Gastrocnemius medialis (tissue), 4 donors: ENCODE data around the gene ADGRG1. TPM values are rescaled to one million over a fixed set of nuclear protein-coding genes. Genes with fewer than 3 reads are reported as not detected.

Source experiments
- ATAC-seq, 2 donors: fragments of 150-250 bp; one replicate each; pipeline ENCODE4 v1.9.1; 2016
- DNase-seq, 2 donors: peaks; one replicate each; pipeline ENCODE4 v3.0.0-alpha.2; 2019
- H3K27ac ChIP-seq, 4 donors: fragments of 200-600 bp; sonication (generic); 1 replicate in 1 of 4; 2 replicates in 3 of 4; pipeline ENCODE4 v1.5.1; 2016 to 2018; ENCODE audit warnings: mild to moderate bottlenecking in 2 of 4, moderate library complexity in 1 of 4
- H3K27me3 ChIP-seq, 3 donors: fragments of 200-600 bp; sonication (generic) in 2 of 3; 1 replicate in 1 of 3; 2 replicates in 2 of 3; pipeline versions ENCODE4 v1.5.1 to v1.6.0; 2016 to 2019; ENCODE audit warnings: mild to moderate bottlenecking in 1 of 3, moderate library complexity in 1 of 3
- H3K36me3 ChIP-seq, 2 donors: fragments of 200-600 bp; sonication (generic) in 1 of 2; one replicate each; pipeline ENCODE4 v1.5.1; 2017 to 2018
- H3K4me1 ChIP-seq, 2 donors: fragments of 200-600 bp; sonication (generic) in 1 of 2; one replicate each; pipeline ENCODE4 v1.5.1; 2016 to 2017; ENCODE audit warnings: mild to moderate bottlenecking in 2 of 2
- H3K4me3 ChIP-seq, 4 donors: fragments of 200-600 bp; sonication (generic) in 3 of 4; 1 replicate in 1 of 4; 2 replicates in 3 of 4; pipeline ENCODE4 v1.5.1; 2016 to 2019; ENCODE audit warnings: mild to moderate bottlenecking in 2 of 4
- H3K9me3 ChIP-seq, 3 donors: fragments of 200-600 bp; sonication (generic) in 2 of 3; 1 replicate in 1 of 3; 2 replicates in 2 of 3; pipeline ENCODE4 v1.5.1; 2016 to 2019
- POLR2A ChIP-seq, 2 donors: fragments of 450-650 bp; IDR thresholded peaks; one replicate each; pipeline ENCODE4 v1.6.1; 2017; ENCODE audit warnings: antibody characterized with exemption in 2 of 2, mild to moderate bottlenecking in 2 of 2, moderate library complexity in 2 of 2
- in situ Hi-C, 4 donors: fragments of 200-750 bp; cut with MboI; loops; one replicate each; pipeline versions ENCODE4 v1.15.0 to v1.8.0; 2017; ENCODE audit warnings: low sequenced_read_pairs in 4 of 4
- intact Hi-C: fragments of 100-400 bp; cut with DNase I; formaldehyde crosslinking; loops from one replicate; pipeline ENCODE4 v1.15.1; 2023; ENCODE audit warnings: low total_unique reads
- total RNA-seq, 4 donors: library from RNA; depleted of rRNA; stranded (reverse); fragments of >200 nt; gene quantifications; one replicate each; pipeline versions ENCODE4 v1.1.0 to v1.2.3, GENCODE V29; 2016
- TF ChIP-seq, protein P1 (sequence below), 5 experiments: fragments of 450-650 bp in 3 of 5; fragments of 200-600 bp in 2 of 5; sonication (generic) in 2 of 5; IDR thresholded peaks in 4 of 5; conservative IDR thresholded peaks in 1 of 5; 1 replicate in 4 of 5; 2 replicates in 1 of 5; pipeline ENCODE4 v1.5.1; 2016 to 2019; ENCODE audit warnings: antibody characterized with exemption in 5 of 5, mild to moderate bottlenecking in 3 of 5, moderate library complexity in 3 of 5

The ADGRG1 gene
- total RNA-seq, 4 donors from 2014 or later = 9.8 to 14.6 (median 13.3) TPM

DNA sequence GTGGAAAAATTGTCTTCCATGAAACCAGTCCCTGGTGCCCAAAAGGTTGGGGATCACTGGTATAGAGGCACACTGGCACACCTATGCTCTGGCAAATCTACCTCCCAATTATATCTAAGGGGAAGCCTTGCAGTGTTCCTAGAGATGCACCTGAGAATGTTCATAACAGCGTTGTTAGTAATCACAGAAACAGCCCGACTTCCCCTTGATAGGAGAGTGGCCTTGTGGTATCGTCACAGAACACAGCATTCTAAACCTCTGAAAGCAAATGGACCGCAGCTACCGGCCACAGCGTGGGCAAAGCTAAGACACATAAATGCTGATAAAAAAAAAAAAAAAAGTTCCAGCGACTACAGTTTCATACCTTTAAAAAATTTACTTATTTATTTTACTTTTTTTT, 39.1 kb upstream of the ADGRG1 start:
- intact Hi-C loops = no loop called here
- ATAC-seq = no peak

DNA sequence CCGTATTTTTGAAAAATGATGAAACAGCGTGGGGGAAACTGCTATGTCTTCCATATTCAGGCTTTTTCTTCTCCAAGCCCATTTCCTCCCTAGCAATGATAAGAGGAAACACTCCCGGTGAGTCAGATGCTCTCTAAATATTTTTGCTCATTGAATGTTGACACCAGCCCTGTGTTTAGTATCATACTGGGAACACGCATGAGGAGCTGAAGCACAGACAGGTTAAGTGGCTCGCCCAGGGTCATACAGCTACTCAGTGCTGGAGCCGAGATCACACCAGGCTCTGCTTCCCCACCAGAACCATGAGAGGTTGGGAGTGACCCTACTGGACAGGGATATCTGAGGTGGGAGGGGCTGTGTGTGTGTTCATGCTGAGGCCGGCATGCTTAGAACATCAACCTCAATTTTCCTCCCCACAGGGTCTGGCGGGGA, 37.8 kb upstream of the ADGRG1 start:
- Histone ChIP-seq H3K27me3 (peaks cover 0 to 4% (median 0%) of the 10 kb centered on the region in 3 donors), H3K27ac (no peak overlapping the region), H3K4me3 (no peak overlapping the region), H3K9me3 (no peaks in the 10 kb centered on the region), H3K4me1 (no peaks in the 10 kb centered on the region), H3K36me3 (no peaks in the 10 kb centered on the region)
- no peak for DNase-seq
- in situ Hi-C loops (loop anchor here in 1 of 4 donors (25.0 kb wide), 1 partner anchor 272 kb away; no protein-coding TSS in a partner anchor), intact Hi-C loops (loop anchor here (10.0 kb wide), 1 partner anchor 414 kb away; the partner anchor contains the start of genes USB1 and ZNF319)
- no peak for ATAC-seq
- TF ChIP-seq, protein P1, sequence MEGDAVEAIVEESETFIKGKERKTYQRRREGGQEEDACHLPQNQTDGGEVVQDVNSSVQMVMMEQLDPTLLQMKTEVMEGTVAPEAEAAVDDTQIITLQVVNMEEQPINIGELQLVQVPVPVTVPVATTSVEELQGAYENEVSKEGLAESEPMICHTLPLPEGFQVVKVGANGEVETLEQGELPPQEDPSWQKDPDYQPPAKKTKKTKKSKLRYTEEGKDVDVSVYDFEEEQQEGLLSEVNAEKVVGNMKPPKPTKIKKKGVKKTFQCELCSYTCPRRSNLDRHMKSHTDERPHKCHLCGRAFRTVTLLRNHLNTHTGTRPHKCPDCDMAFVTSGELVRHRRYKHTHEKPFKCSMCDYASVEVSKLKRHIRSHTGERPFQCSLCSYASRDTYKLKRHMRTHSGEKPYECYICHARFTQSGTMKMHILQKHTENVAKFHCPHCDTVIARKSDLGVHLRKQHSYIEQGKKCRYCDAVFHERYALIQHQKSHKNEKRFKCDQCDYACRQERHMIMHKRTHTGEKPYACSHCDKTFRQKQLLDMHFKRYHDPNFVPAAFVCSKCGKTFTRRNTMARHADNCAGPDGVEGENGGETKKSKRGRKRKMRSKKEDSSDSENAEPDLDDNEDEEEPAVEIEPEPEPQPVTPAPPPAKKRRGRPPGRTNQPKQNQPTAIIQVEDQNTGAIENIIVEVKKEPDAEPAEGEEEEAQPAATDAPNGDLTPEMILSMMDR (IDR thresholded peaks at IDR 0.05 in 4 of 5, conservative IDR thresholded peaks at IDR 0.05 in 1 of 5) = no peak
- no peak for TF ChIP-seq POLR2A (IDR thresholded peaks at IDR 0.05)

More for the DNA sequence above, 39.1 kb upstream of the ADGRG1 start:
- H3K4me1 ChIP-seq = no peaks in the 10 kb centered on the region
- H3K27ac ChIP-seq = no peak overlapping the region
- in situ Hi-C loops = loop anchor here in 1 of 4 donors (25.0 kb wide), 1 partner anchor 273 kb away; no protein-coding TSS in a partner anchor
- H3K36me3 ChIP-seq = no peaks in the 10 kb centered on the region
- H3K4me3 ChIP-seq = no peak overlapping the region
- H3K9me3 ChIP-seq = no peaks in the 10 kb centered on the region
- no peak for DNase-seq
- peaks cover 0 to 4% (median 0%) of the 10 kb centered on the region in 3 donors for H3K27me3 ChIP-seq
- TF ChIP-seq, protein P1 (IDR thresholded peaks at IDR 0.05 in 4 of 5, conservative IDR thresholded peaks at IDR 0.05 in 1 of 5) = no peak
- TF ChIP-seq POLR2A (IDR thresholded peaks at IDR 0.05) = no peak

- H3K27ac ChIP-seq = no peak overlapping the region
- intact Hi-C loops = loop anchor here (10.0 kb wide), 1 partner anchor 414 kb away; the partner anchor contains the start of genes USB1 and ZNF319
- H3K4me3 ChIP-seq = no peak overlapping the region
- TF ChIP-seq, protein P1 (IDR thresholded peaks at IDR 0.05 in 4 of 5, conservative IDR thresholded peaks at IDR 0.05 in 1 of 5) = peak; percentile 26 to 77 (median 66)
- TF ChIP-seq POLR2A (IDR thresholded peaks at IDR 0.05) = no peak
- DNase-seq = no peak
- no peaks in the 10 kb centered on the region for H3K4me1 ChIP-seq
- in situ Hi-C loops = loop anchor here in 1 of 4 donors (25.0 kb wide), 1 partner anchor 271 kb away; no protein-coding TSS in a partner anchor
- no peaks in the 10 kb centered on the region for H3K36me3 ChIP-seq
- ATAC-seq = peak; percentile 45 to 64
- no peaks in the 10 kb centered on the region for H3K9me3 ChIP-seq
- H3K27me3 ChIP-seq = peaks cover 0 to 4% (median 0%) of the 10 kb centered on the region in 3 donors
Observed at GRCh38 chr16:57591086-57591869, 37.2 kb upstream of the ADGRG1 start.

GRCh38 chr16:57591870-57592485, 36.5 kb upstream of the ADGRG1 start:
- in situ Hi-C loops = loop anchor here in 1 of 4 donors (25.0 kb wide), 1 partner anchor 270 kb away; no protein-coding TSS in a partner anchor
- Histone ChIP-seq H3K4me1 (no peaks in the 10 kb centered on the region), H3K9me3 (no peaks in the 10 kb centered on the region), H3K36me3 (no peaks in the 10 kb centered on the region), H3K4me3 (no peak overlapping the region), H3K27me3 (peaks cover 0 to 4% (median 0%) of the 10 kb centered on the region in 3 donors), H3K27ac (no peak overlapping the region)
- no peak for TF ChIP-seq POLR2A (IDR thresholded peaks at IDR 0.05)
- TF ChIP-seq, protein P1 (IDR thresholded peaks at IDR 0.05 in 4 of 5, conservative IDR thresholded peaks at IDR 0.05 in 1 of 5) = no peak
- intact Hi-C loops = loop anchor here (10.0 kb wide), 1 partner anchor 413 kb away; the partner anchor contains the start of genes USB1 and ZNF319
- DNase-seq (no peak), ATAC-seq (no peak)
